Upper lobe of right lung (tissue), 1 donor: ENCODE results near the gene FAM110C. TPM values are rescaled to one million over a fixed set of nuclear protein-coding genes. Genes with fewer than 3 reads are reported as not detected.
"Not testable (repeated sequence)": the region's sequence is repeated elsewhere in the genome, so short reads cannot be mapped to it uniquely, and the experiment has no call there.

Experiments
- ATAC-seq: fragments of 200-7000 bp; cut with Tn5 transposase; one replicate; pipeline ENCODE4 v1.9.1; 2020; ENCODE audit warnings: mild to moderate bottlenecking, moderate library complexity
- DNase-seq: peaks from one replicate; pipeline ENCODE4 v3.0.0-alpha.2; 2020
- H3K27ac ChIP-seq: fragments of 200-600 bp; one replicate; pipeline ENCODE4 v1.8.0; 2022
- H3K27me3 ChIP-seq: fragments of 200-600 bp; one replicate; pipeline ENCODE4 v1.8.0; 2022; ENCODE audit warnings: mild to moderate bottlenecking
- H3K36me3 ChIP-seq: fragments of 200-600 bp; one replicate; pipeline ENCODE4 v1.8.0; 2022
- H3K4me1 ChIP-seq: fragments of 200-600 bp; one replicate; pipeline ENCODE4 v1.8.0; 2022
- H3K4me3 ChIP-seq: fragments of 200-600 bp; one replicate; pipeline ENCODE4 v1.8.0; 2022; ENCODE audit warnings: mild to moderate bottlenecking
- H3K9me3 ChIP-seq: fragments of 200-600 bp; one replicate; pipeline ENCODE4 v1.8.0; 2022
- CTCF ChIP-seq: fragments of 200-600 bp; IDR thresholded peaks from one replicate; pipeline ENCODE4 v1.8.0; 2022; ENCODE audit warnings: antibody characterized with exemption
- intact Hi-C: fragments of 100-400 bp; cut with DNase I; formaldehyde crosslinking; loops from one replicate; pipeline ENCODE4 v1.11.0; 2022
- total RNA-seq: library from RNA; stranded (reverse); fragmentation: NEBNext Ultra II Directional; extraction: Animal tissue kit (Norgen Biotek cat#: 25700); gene quantifications from one replicate; pipeline ENCODE4 v1.2.1, GENCODE V29; 2021
- donor health status: DM: no; HTN: yes; CAD: no; lungs with severe emphysema.

The FAM110C gene
- total RNA-seq, 1 donor from 2014 or later = 4.8 TPM

DNA sequence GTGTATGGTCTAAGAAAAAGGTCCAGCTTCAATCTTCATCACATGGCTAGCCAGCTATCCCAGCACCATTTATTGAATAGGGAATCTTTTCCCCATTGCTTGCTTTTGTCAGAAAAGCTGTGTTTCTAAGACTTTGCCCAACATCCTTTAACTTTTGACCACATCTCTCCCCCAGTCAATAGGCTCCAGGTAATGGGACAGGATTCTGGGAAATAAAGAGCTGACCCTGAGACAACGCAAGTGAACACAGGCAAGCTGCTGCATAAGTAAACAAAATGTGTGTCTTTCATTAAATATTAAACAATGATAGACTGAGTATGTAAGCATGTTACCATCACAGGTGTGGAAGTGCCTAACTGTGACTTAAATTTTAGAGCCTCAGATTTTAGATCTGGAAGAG lies 23.0 kb downstream of the FAM110C start:
- intact Hi-C loops = no loop called here
- no peak for DNase-seq
- Histone ChIP-seq H3K4me3 (no peak overlapping the region), H3K27me3 (no peaks in the 10 kb centered on the region), H3K4me1 (no peaks in the 10 kb centered on the region), H3K27ac (no peak overlapping the region), H3K36me3 (no peaks in the 10 kb centered on the region), H3K9me3 (no peaks in the 10 kb centered on the region)
- ATAC-seq = no peak
- no peak for TF ChIP-seq CTCF

GRCh38 chr2:22244-22643 lies 24.1 kb downstream of the FAM110C start:
- H3K27ac ChIP-seq, ATAC-seq, H3K4me1 ChIP-seq, H3K36me3 ChIP-seq, intact Hi-C loops, H3K4me3 ChIP-seq, H3K27me3 ChIP-seq, DNase-seq, H3K9me3 ChIP-seq: not testable (repeated sequence)

DNA sequence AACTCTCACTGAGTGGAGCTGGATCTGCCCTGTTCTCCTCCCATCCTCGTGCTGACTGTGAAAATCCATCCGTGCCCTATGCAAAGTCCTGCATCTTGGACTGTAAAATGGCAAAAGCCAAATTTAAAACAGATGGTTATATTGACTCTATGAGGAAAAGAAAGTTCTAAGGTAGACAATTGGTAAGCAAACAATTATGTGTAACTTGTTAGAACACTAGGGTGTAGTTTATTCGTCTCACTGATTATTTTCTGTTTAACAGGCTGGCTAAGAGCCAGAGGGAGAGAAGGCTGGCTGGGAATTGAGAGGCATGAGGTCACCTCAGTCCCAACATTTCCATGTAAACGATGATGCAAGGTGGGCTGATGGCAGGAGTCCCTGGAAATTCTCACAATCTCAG lies 26.0 kb downstream of the FAM110C start:
- H3K4me1 ChIP-seq, H3K36me3 ChIP-seq, intact Hi-C loops, H3K27me3 ChIP-seq, DNase-seq, H3K9me3 ChIP-seq, H3K27ac ChIP-seq, H3K4me3 ChIP-seq, ATAC-seq: not testable (repeated sequence)

DNA sequence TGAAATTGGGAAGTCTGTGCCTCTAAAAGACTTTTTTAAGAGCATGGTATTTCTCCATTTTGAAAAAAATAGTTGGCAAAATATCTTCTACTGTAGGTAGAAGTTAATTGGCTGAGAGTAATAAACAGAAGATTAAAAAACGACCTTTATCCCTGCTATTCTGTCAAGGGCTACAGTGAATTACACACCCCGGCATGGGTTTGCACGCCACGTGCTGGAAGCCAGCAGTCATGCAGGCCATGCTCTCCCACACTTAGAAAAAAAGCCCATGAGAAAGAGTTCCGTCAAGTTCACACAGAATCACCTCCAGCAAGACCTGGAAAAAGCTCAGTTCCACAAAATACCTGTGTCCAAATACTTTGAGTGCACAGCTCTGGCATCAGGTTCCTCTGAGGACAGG lies 26.8 kb downstream of the FAM110C start:
- no peaks in the 10 kb centered on the region for H3K4me1 ChIP-seq
- H3K4me3 ChIP-seq = no peak overlapping the region
- H3K27ac ChIP-seq = no peak overlapping the region
- intact Hi-C loops = no loop called here
- no peaks in the 10 kb centered on the region for H3K9me3 ChIP-seq
- ATAC-seq (no peak), DNase-seq (no peak)
- no peaks in the 10 kb centered on the region for H3K36me3 ChIP-seq
- H3K27me3 ChIP-seq = no peaks in the 10 kb centered on the region
- TF ChIP-seq CTCF = no peak

GRCh38 chr2:18402-19271 lies 27.7 kb downstream of the FAM110C start:
- Histone ChIP-seq H3K27ac (no peak overlapping the region), H3K4me1 (no peaks in the 10 kb centered on the region), H3K27me3 (no peaks in the 10 kb centered on the region), H3K9me3 (no peaks in the 10 kb centered on the region), H3K4me3 (no peak overlapping the region), H3K36me3 (no peaks in the 10 kb centered on the region)
- ATAC-seq (peak; percentile 53), DNase-seq (no peak)
- peak; percentile 61 for TF ChIP-seq CTCF
- intact Hi-C loops = no loop called here

DNA sequence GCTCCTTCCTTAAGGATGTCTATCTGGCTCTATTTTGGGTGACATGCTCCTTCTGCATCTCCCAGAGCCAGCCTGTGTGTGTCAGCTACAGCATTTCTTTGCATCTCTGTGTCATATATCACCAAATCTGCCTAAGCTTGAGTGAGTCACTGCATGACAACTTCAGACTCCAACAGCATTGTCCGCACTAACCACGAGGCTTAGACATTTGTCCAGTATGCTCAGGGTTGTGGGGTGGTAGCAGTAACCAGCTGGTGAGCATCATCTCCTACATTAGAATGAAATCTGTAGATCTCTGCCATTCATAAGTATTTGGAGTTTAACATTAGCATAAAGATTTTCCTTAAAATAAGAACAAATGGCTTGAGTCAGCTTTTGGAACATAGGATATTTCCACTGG lies 30.4 kb downstream of the FAM110C start:
- DNase-seq, H3K27me3 ChIP-seq, H3K4me3 ChIP-seq, H3K36me3 ChIP-seq, ATAC-seq, intact Hi-C loops, H3K4me1 ChIP-seq, H3K9me3 ChIP-seq, H3K27ac ChIP-seq: not testable (repeated sequence)

DNA sequence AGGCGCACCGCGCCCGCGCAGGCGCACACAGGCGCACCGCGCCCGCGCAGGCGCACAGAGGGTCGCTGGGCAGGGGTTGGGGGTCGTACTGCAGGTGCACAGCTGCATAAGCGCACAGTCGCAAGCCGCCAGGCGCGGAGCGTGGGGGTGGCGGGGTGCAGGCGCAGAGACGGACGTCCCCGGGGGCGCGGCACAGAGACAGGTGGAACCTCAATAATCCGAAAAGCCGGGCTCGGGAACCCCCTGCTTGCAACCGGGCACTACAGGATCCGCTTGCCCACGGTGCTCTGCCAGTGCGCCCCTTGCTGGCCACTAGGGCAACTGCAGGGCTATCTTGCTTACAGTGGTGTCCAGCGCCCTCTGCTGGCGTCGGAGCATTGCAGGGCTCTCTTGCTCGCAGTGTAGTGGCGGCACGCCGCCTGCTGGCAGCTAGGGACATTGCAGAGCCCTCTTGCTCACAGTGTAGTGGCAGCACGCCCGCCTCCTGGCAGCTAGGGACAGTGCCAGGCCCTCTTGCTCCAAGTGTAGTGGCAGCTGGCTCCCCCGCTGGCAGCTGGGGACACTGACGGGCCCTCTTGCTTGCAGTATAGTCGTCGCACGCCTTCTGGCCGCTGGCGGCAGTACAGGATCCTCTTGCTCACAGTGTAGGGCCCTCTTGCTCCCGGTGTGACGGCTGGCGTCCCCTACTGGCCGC lies 34.9 kb downstream of the FAM110C start:
- ATAC-seq = peak; percentile 97
- Histone ChIP-seq H3K27me3 (no peaks in the 10 kb centered on the region), H3K4me1 (no peaks in the 10 kb centered on the region), H3K36me3 (no peaks in the 10 kb centered on the region), H3K4me3 (no peak overlapping the region), H3K27ac (no peak overlapping the region), H3K9me3 (no peaks in the 10 kb centered on the region)
- peak; percentile 89 for DNase-seq
- intact Hi-C loops = no loop called here
- TF ChIP-seq CTCF = peak; percentile 71
